ENCODE results near the gene LRRC8E. TPM values are rescaled to one million over a fixed set of nuclear protein-coding genes. Genes with fewer than 3 reads are reported as not detected.

The LRRC8E gene
- 0.08 TPM for total RNA-seq (ENCODE audit: unreplicated experiment)
- long read RNA-seq = 0 reads

- Mint-ChIP-seq H3K27me3 (ENCODE audit: unreplicated experiment) (peaks cover 12% of the 10 kb centered on the region), H3K4me1 (ENCODE audit: unreplicated experiment) (peaks cover 2% of the 10 kb centered on the region), H3K27ac (ENCODE audit: unreplicated experiment) (no peak within 1 kb of the TSS), H3K4me3 (ENCODE audit: unreplicated experiment) (no peak within 1 kb of the TSS), H3K9me3 (ENCODE audit: unreplicated experiment) (no peaks in the 10 kb centered on the region), H3K36me3 (ENCODE audit: low read depth, unreplicated experiment) (no peaks in the 10 kb centered on the region)
- no peak for TF ChIP-seq CTCF (IDR thresholded peaks at IDR 0.05; ENCODE audit: unreplicated experiment)
- DNase-seq (ENCODE audit: low spot score) = peak; percentile 66
Measured at GRCh38 chr19:7888145-7888825, at the start of gene LRRC8E. Gene LRRC8E, plus strand, starts transcription at chr19:7888510. Its CDS starts 7,094 bp downstream, at chr19:7895604.

GRCh38 chr19:7839476-7839875 lies 48.8 kb upstream of the LRRC8E start:
- no peaks in the 10 kb centered on the region for H3K9me3 Mint-ChIP-seq (ENCODE audit: unreplicated experiment)
- peaks cover 21% of the 10 kb centered on the region for H3K27me3 Mint-ChIP-seq (ENCODE audit: unreplicated experiment)
- no peak overlapping the region for H3K4me3 Mint-ChIP-seq (ENCODE audit: unreplicated experiment)
- peaks cover 8% of the 10 kb centered on the region for H3K36me3 Mint-ChIP-seq (ENCODE audit: low read depth, unreplicated experiment)
- peaks cover 9% of the 10 kb centered on the region for H3K4me1 Mint-ChIP-seq (ENCODE audit: unreplicated experiment)
- DNase-seq (ENCODE audit: low spot score) = no peak
- no peak overlapping the region for H3K27ac Mint-ChIP-seq (ENCODE audit: unreplicated experiment)
- no peak for TF ChIP-seq CTCF (IDR thresholded peaks at IDR 0.05; ENCODE audit: unreplicated experiment)

- Mint-ChIP-seq H3K27me3 (ENCODE audit: unreplicated experiment) (peaks cover 21% of the 10 kb centered on the region), H3K4me1 (ENCODE audit: unreplicated experiment) (peaks cover 9% of the 10 kb centered on the region), H3K4me3 (ENCODE audit: unreplicated experiment) (no peak overlapping the region), H3K36me3 (ENCODE audit: low read depth, unreplicated experiment) (peaks cover 8% of the 10 kb centered on the region), H3K9me3 (ENCODE audit: unreplicated experiment) (no peaks in the 10 kb centered on the region), H3K27ac (ENCODE audit: unreplicated experiment) (no peak overlapping the region)
- no peak for TF ChIP-seq CTCF (IDR thresholded peaks at IDR 0.05; ENCODE audit: unreplicated experiment)
- no peak for DNase-seq (ENCODE audit: low spot score)
Measured at GRCh38 chr19:7840629-7841028, 47.7 kb upstream of the LRRC8E start.

GRCh38 chr19:7841751-7842660 lies 46.3 kb upstream of the LRRC8E start:
- peaks cover 8% of the 10 kb centered on the region for H3K36me3 Mint-ChIP-seq (ENCODE audit: low read depth, unreplicated experiment)
- H3K27me3 Mint-ChIP-seq (ENCODE audit: unreplicated experiment) = peaks cover 21% of the 10 kb centered on the region
- TF ChIP-seq CTCF (IDR thresholded peaks at IDR 0.05; ENCODE audit: unreplicated experiment) = no peak
- no peak overlapping the region for H3K4me3 Mint-ChIP-seq (ENCODE audit: unreplicated experiment)
- H3K9me3 Mint-ChIP-seq (ENCODE audit: unreplicated experiment) = no peaks in the 10 kb centered on the region
- H3K4me1 Mint-ChIP-seq (ENCODE audit: unreplicated experiment) = peaks cover 2% of the 10 kb centered on the region
- no peak for DNase-seq (ENCODE audit: low spot score)
- H3K27ac Mint-ChIP-seq (ENCODE audit: unreplicated experiment) = no peak overlapping the region

Data from endothelial cell (in vitro differentiated cells).